Endothelial cell (in vitro differentiated cells): ENCODE results near the gene GDPD3. TPM values are rescaled to one million over a fixed set of nuclear protein-coding genes. Genes with fewer than 3 reads are reported as not detected.

Experiments
- DNase-seq: peaks from one replicate; pipeline ENCODE4 v3.0.0; 2021; ENCODE audit warnings: low spot score
- H3K27ac Mint-ChIP-seq: one replicate; pipeline ENCODE4 v1.8.0; 2021; ENCODE audit warnings: mixed read lengths, inconsistent platforms; ENCODE audit not compliant: unreplicated experiment
- H3K27me3 Mint-ChIP-seq: one replicate; pipeline ENCODE4 v1.8.0; 2021; ENCODE audit warnings: mild to moderate bottlenecking, moderate library complexity, mixed read lengths, inconsistent platforms; ENCODE audit not compliant: unreplicated experiment
- H3K36me3 Mint-ChIP-seq: one replicate; pipeline ENCODE4 v1.8.0; 2021; ENCODE audit warnings: mild to moderate bottlenecking, low read depth, mixed read lengths, inconsistent platforms; ENCODE audit not compliant: unreplicated experiment
- H3K4me1 Mint-ChIP-seq: one replicate; pipeline ENCODE4 v1.8.0; 2021; ENCODE audit warnings: mild to moderate bottlenecking, mixed read lengths, inconsistent platforms; ENCODE audit not compliant: unreplicated experiment
- H3K4me3 Mint-ChIP-seq: one replicate; pipeline ENCODE4 v1.8.0; 2021; ENCODE audit warnings: mild to moderate bottlenecking, mixed read lengths, inconsistent platforms; ENCODE audit not compliant: unreplicated experiment
- H3K9me3 Mint-ChIP-seq: one replicate; pipeline ENCODE4 v1.8.0; 2021; ENCODE audit warnings: mixed read lengths, inconsistent platforms; ENCODE audit not compliant: unreplicated experiment
- CTCF ChIP-seq: fragments of 200-600 bp; sonication (generic); IDR thresholded peaks from one replicate; pipeline ENCODE4 v1.5.0; 2021; ENCODE audit warnings: antibody characterized with exemption; ENCODE audit not compliant: unreplicated experiment
- total RNA-seq: library from RNA; stranded (reverse); fragmentation: NEBNext Ultra II Directional; extraction: Animal tissue kit (Norgen Biotek cat#: 25700); gene quantifications from one replicate; pipeline ENCODE4 v1.2.1, GENCODE V29; 2021; ENCODE audit not compliant: unreplicated experiment

Gene GDPD3
- total RNA-seq, 1 donor from 2014 or later = 9.3 TPM

GRCh38 chr16:30091474-30092372 lies 21.6 kb downstream of the GDPD3 start, which contains the start of gene TBX6:
TSS of gene TBX6 (minus strand) at chr16:30091924. CDS start at chr16:30091193, 731 bp downstream.
- peaks cover under 1% of the 10 kb centered on the region for H3K9me3 Mint-ChIP-seq
- peak; percentile 48 for TF ChIP-seq CTCF
- H3K4me1 Mint-ChIP-seq = peaks cover 16% of the 10 kb centered on the region
- H3K27me3 Mint-ChIP-seq = peaks cover 18% of the 10 kb centered on the region
- H3K27ac Mint-ChIP-seq = peak within 1 kb of the TSS; percentile 97
- H3K4me3 Mint-ChIP-seq = peak within 1 kb of the TSS; percentile 88
- H3K36me3 Mint-ChIP-seq = peaks cover 21% of the 10 kb centered on the region
- peak; percentile 97 for DNase-seq

GRCh38 chr16:30090610-30091331 lies 22.6 kb downstream of the GDPD3 start:
- Mint-ChIP-seq H3K27me3 (peaks cover 18% of the 10 kb centered on the region), H3K9me3 (no peaks in the 10 kb centered on the region), H3K4me3 (no peak overlapping the region), H3K4me1 (peaks cover 16% of the 10 kb centered on the region), H3K27ac (no peak overlapping the region), H3K36me3 (peaks cover 20% of the 10 kb centered on the region)
- no peak for TF ChIP-seq CTCF
- no peak for DNase-seq

- Mint-ChIP-seq H3K9me3 (no peaks in the 10 kb centered on the region), H3K36me3 (peaks cover 17% of the 10 kb centered on the region), H3K27me3 (peaks cover 14% of the 10 kb centered on the region)
Measured at GRCh38 chr16:30088832-30089624, 24.3 kb downstream of the GDPD3 start.

GRCh38 chr16:30088237-30088831 lies 25.0 kb downstream of the GDPD3 start:
- H3K4me3 Mint-ChIP-seq = peak overlapping the region; percentile 71
- H3K27ac Mint-ChIP-seq = peak overlapping the region; percentile 70

More at GRCh38 chr16:30088832-30089624, 24.3 kb downstream of the GDPD3 start:
- H3K4me3 Mint-ChIP-seq = no peak overlapping the region
- TF ChIP-seq CTCF = no peak
- H3K4me1 Mint-ChIP-seq = peaks cover 13% of the 10 kb centered on the region
- DNase-seq = no peak
- no peak overlapping the region for H3K27ac Mint-ChIP-seq

More at GRCh38 chr16:30088237-30088831, 25.0 kb downstream of the GDPD3 start:
- Mint-ChIP-seq H3K4me1 (peaks cover 13% of the 10 kb centered on the region), H3K36me3 (peaks cover 18% of the 10 kb centered on the region), H3K27me3 (peaks cover 14% of the 10 kb centered on the region), H3K9me3 (no peaks in the 10 kb centered on the region)
- no peak for DNase-seq
- no peak for TF ChIP-seq CTCF
